ENCODE measurements around the gene DAP. TPM values are rescaled to one million over a fixed set of nuclear protein-coding genes. Genes with fewer than 3 reads are reported as not detected.

DAP gene
- total RNA-seq, 1 experiment from 2014 or later, result 47.7 TPM

- TF ChIP-seq ATF6 (CRISPR knock-in tag; IDR thresholded peaks at IDR 0.05), result no peak
- TF ChIP-seq ZNF416 (CRISPR knock-in tag; IDR thresholded peaks at IDR 0.05), result no peak
- no peak for TF ChIP-seq ZMAT4 (CRISPR knock-in tag; IDR thresholded peaks at IDR 0.05)
- TF ChIP-seq STAT6 (CRISPR knock-in tag; conservative IDR thresholded peaks at IDR 0.05; ENCODE audit: low read depth), result no peak
- TF ChIP-seq CREM (CRISPR knock-in tag; IDR thresholded peaks at IDR 0.05), result no peak
- no peak for TF ChIP-seq ATF3 (CRISPR knock-in tag; conservative IDR thresholded peaks at IDR 0.05)
- TF ChIP-seq ZNF317 (CRISPR knock-in tag; IDR thresholded peaks at IDR 0.05; ENCODE audit: borderline replicate concordance, low read depth), result no peak
- no peak for TF ChIP-seq ZBTB43 (CRISPR knock-in tag; IDR thresholded peaks at IDR 0.05)
- no peak for TF ChIP-seq E2F5 (CRISPR knock-in tag; IDR thresholded peaks at IDR 0.05)
- TF ChIP-seq ZNF532 (CRISPR knock-in tag; IDR thresholded peaks at IDR 0.05; ENCODE audit: borderline replicate concordance), result no peak
Measured at GRCh38 chr5:10695759-10696543, 65.1 kb downstream of the DAP start (continued).

GRCh38 chr5:10695055-10695649 lies 65.9 kb downstream of the DAP start:
- no peaks in the 10 kb centered on the region for H3K9me3 Mint-ChIP-seq
- no peak overlapping the region for H3K27ac Mint-ChIP-seq
- ChIA-PET POLR2A (interaction anchor here (0.6 kb wide), 1 partner anchor 1105 kb away, joined by 4 read pairs; no protein-coding TSS in a partner anchor), CTCF (interaction anchor here (0.6 to 2.1 kb wide), 15 partner anchors 10 to 488 kb away, joined by 3 to 11 read pairs (median 4); no protein-coding TSS in a partner anchor)
- ATAC-seq (peak; percentile 93), DNase-seq (ENCODE audit: low spot score) (peak; percentile 67)
- TF ChIP-seq CTCF (IDR thresholded peaks at IDR 0.05) (peak; percentile 20; the same call in 1 of the 2 replicates), ZNF512 (CRISPR knock-in tag; IDR thresholded peaks at IDR 0.05; ENCODE audit: borderline replicate concordance) (no peak), NFE2L1 (CRISPR knock-in tag; IDR thresholded peaks at IDR 0.05) (no peak)
- no peaks in the 10 kb centered on the region for H3K27me3 Mint-ChIP-seq (ENCODE audit: low read depth)
- no peak overlapping the region for H3K4me3 Mint-ChIP-seq
- peaks cover 24% of the 10 kb centered on the region for H3K4me1 Mint-ChIP-seq
- H3K36me3 Mint-ChIP-seq, result no peaks in the 10 kb centered on the region
